Measurements from ENCODE around the gene RAPGEF1. TPM values are rescaled to one million over a fixed set of nuclear protein-coding genes. Genes with fewer than 3 reads are reported as not detected.

The RAPGEF1 gene, protein sequence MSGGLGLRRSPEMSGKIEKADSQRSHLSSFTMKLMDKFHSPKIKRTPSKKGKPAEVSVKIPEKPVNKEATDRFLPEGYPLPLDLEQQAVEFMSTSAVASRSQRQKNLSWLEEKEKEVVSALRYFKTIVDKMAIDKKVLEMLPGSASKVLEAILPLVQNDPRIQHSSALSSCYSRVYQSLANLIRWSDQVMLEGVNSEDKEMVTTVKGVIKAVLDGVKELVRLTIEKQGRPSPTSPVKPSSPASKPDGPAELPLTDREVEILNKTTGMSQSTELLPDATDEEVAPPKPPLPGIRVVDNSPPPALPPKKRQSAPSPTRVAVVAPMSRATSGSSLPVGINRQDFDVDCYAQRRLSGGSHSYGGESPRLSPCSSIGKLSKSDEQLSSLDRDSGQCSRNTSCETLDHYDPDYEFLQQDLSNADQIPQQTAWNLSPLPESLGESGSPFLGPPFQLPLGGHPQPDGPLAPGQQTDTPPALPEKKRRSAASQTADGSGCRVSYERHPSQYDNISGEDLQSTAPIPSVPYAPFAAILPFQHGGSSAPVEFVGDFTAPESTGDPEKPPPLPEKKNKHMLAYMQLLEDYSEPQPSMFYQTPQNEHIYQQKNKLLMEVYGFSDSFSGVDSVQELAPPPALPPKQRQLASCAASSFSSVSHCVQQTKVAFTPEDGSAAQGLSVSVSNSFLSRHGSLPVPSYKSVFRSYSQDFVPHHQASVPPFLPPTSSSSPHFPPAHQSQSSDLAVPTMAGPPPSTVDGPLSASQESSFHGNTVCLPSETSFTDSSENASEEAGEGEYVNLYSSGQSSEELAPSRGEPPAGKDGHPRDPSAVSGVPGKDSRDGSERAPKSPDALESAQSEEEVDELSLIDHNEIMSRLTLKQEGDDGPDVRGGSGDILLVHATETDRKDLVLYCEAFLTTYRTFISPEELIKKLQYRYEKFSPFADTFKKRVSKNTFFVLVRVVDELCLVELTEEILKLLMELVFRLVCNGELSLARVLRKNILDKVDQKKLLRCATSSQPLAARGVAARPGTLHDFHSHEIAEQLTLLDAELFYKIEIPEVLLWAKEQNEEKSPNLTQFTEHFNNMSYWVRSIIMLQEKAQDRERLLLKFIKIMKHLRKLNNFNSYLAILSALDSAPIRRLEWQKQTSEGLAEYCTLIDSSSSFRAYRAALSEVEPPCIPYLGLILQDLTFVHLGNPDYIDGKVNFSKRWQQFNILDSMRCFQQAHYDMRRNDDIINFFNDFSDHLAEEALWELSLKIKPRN (N-terminal part only)
- total RNA-seq, result 217 and 222 TPM in 2 replicates

DNA sequence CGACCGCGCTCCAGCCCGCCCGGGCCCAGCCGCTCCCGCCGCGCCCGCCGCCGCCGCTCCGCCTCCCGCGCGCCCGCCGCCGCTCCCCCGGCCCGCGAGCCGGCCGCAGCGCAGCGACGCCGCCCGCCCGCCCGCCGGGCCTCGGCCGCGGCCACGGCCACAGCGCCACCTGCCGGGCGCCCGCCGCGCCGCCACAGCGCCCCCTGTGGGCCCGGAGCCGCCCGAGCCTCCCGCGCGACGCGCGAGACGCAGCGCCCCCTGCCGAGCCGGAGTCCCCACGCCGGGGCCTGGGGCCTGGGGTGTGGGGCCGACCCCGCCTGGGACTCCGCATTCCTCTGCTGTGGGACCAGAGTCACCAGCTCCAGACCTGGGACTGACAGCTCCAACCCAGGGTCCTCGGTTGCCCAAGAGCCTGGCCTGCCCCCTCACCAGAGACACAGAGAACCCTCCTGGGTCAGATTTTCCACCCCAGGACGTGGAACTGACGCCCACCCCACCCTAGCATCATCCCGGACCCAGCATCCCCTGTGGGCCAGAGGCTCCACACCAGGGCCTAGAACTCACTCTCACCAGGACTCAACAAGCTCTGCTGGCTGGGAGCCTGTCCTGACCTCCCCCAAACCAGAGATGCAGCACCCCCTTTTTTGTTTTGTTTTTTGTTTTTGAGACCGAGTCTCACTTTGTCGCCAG, at the start of gene RAPGEF1:
Gene RAPGEF1, minus strand, starts transcription at position 118 of the 690 bp plus-strand sequence. CDS start 246 bp downstream, outside the sequence.
- intact Hi-C loops (cut with micrococcal nuclease), result loop anchor here (1.0 kb wide), 2 partner anchors 11 to 149 kb away; no protein-coding TSS in a partner anchor

DNA sequence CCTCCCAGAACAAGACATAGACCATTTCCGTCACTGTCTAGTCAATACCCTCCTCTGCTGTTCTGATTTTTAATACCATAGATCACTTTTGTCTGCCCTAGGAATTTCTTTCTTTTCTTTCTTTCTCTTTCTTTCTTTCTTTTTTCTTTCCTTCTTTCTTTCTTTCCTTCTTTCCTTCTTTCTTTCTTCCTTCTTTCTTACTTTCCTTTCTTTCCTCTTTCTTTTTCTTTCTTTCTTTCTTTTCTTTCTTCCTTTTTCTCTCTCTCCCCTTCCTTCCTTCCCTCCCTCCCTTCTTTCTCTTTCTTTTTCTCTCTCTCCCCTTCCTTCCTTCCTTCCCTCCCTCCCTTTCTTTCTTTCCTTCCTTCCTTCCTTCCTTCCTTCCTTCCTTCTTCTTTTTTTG, 49.0 kb upstream of the RAPGEF1 start:
- intact Hi-C loops (cut with micrococcal nuclease), result loop anchor here (10.0 kb wide), 1 partner anchor 1426 kb away; no protein-coding TSS in a partner anchor

GRCh38 chr9:131787838-131788237, 48.0 kb upstream of the RAPGEF1 start:
- intact Hi-C loops (cut with micrococcal nuclease), result loop anchor here (10.0 kb wide), 1 partner anchor 1427 kb away; no protein-coding TSS in a partner anchor

DNA sequence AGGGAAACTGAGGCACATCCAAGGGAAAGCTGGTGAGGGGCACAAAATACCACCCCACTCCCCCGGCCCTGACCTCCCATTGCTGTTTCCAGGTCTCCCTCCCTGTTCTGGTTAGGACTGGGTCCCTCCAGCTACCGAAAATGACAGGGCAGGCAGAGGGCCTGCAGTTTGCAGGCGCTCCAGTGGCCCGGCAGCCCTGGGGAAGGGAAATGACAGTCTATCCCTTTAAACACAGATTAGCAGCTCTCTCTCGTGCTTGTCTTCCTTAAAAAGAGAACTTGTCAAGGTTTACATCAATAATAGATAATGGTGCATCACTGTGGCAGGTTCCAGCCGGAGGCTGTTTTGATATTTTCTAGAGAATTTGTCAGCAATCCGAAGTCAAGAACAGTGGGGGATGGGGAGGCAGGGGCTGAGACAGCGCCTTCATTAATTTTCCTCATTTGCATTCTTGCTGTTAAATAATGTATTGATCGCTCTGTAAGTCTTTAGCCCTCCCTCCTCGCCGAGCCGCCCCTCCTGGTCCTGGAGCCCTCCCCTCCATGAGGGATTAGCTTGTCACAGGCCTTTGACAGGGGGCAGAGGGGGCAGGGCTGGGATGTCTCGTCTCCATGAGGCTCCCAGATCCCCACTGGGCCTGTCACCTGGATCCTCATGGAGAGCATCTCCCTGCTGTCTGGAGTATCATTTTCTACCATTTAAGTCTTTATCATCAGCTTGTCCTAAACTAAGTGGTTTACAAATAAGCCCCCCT, 45.0 kb upstream of the RAPGEF1 start:
- intact Hi-C loops (cut with micrococcal nuclease), result loop anchor here (10.0 kb wide), 1 partner anchor 1430 kb away; no protein-coding TSS in a partner anchor

DNA sequence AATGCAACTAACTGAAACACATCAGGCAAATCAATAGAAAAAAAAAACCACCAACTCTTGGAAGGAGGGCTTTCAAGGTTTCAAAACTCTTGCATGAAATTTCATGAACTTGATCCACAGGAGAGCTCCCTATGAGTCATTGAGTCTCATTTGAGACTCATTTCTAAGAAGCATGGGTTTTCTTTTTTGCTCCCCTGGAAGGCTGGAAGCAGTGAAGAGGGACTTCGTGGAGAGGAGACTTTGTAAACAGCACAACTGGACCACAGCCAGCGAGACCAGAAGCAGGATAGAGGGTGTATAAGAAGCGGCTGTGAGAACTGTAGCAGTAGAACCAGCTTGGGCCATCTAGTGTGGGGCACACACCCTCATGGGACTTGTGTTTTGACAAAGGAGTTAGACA, 41.2 kb upstream of the RAPGEF1 start:
- intact Hi-C loops (cut with micrococcal nuclease), result loop anchor here (10.0 kb wide), 1 partner anchor 1434 kb away; no protein-coding TSS in a partner anchor

GRCh38 chr9:131776473-131776872, 36.6 kb upstream of the RAPGEF1 start:
- intact Hi-C loops (cut with micrococcal nuclease), result no loop called here

DNA sequence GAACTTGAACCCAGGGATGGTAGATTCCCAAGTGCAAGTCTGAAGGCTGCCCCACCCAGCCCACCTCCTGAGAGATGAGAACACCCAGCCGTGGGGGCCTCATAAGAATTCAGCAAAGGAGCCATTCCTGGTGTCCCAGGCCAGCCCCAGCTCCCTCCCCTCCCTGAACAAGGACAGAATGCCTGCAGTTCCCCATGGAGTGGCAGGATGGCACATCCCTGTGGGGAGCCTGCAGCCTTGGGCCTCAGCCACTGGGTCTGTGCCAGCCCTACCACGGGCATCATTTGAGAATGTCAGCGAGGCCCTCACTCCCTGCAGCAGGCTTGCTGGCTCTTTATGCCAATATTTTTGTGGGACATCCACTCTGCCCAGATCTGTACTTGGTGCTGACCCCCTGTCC, 36.2 kb upstream of the RAPGEF1 start:
- intact Hi-C loops (cut with micrococcal nuclease), result no loop called here

GRCh38 chr9:131774636-131775035, 34.8 kb upstream of the RAPGEF1 start:
- intact Hi-C loops (cut with micrococcal nuclease), result loop anchor here (1.0 kb wide), 1 partner anchor 25 kb away; no protein-coding TSS in a partner anchor

DNA sequence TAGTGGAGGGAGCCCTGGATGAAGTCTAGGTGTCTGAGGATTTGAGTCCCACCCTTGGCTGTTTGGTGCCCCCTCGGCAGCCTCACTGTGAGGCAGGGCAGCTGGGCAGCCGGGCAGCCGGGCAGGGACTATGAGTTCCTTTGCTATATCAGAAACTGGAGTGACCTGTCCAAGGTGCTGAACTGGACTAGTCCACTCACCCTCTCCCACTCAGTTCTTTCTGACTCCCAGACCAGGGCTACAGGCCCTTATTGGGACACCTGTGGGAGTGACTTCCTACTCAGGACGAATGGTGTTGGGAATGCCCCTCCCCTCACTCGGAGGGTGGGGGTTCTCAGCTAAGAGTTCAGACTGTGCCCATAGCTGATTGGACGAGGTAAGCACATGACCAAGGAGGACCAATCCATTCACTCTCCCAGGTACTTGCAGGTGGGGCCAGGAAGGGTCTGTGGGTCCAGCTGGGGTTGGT, 34.1 kb upstream of the RAPGEF1 start:
- intact Hi-C loops (cut with micrococcal nuclease), result loop anchor here (1.0 kb wide), 1 partner anchor 25 kb away; no protein-coding TSS in a partner anchor

- intact Hi-C loops (cut with micrococcal nuclease), result no loop called here
Observed at GRCh38 chr9:131772940-131773339, 33.1 kb upstream of the RAPGEF1 start.

GRCh38 chr9:131771646-131772045, 31.8 kb upstream of the RAPGEF1 start:
- intact Hi-C loops (cut with micrococcal nuclease), result no loop called here

- intact Hi-C loops (cut with micrococcal nuclease), result no loop called here
Observed at GRCh38 chr9:131769361-131769760, 29.5 kb upstream of the RAPGEF1 start.

DNA sequence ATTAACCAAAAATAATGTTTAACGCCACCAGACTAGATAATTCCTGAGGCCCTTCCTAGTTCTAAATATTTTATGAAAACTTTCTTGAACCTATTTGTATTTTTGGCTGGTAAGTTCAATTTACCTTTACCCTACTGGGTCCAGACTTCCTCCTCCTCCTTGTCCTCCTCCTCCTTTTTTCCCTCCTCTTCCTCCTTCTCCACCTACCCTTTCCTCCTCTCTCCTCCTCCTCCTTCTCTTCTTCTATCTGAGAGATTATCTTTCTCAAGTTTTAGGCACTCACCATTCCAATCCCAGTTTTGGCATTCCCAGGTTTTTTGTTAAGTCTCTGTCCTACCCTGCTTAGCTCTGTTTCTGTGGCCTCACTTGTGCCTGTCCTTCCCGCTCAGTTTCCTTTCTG, 24.7 kb upstream of the RAPGEF1 start:
- intact Hi-C loops (cut with micrococcal nuclease), result no loop called here

DNA sequence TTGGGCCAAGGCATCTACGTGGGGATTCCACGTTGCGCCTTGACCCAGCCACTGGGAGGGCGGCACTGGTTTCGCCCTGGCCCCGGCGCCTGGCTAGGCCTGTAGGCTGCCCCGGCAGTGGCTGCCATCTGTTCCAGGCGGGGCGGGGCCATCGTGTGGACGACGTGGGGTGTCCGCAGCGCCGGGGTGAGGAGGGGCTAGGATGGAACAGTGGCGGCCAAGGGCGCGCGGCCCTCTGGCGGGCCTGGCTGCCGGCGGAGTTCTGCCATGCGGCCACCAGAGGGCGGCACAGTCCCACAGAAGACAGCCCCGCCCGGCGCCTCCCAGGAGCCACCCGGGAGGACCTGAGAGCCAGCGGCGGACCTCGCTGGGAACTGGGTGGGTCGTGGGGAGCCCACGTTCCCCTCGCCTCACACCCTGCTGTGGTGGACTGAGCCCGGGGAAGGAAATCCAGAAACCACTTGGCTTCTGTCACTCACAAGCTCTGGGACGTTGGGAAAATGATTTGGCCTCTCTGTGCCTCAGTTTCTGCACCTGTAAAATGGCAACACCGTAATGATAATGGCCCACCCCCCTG, 22.6 kb upstream of the RAPGEF1 start:
- intact Hi-C loops (cut with micrococcal nuclease), result loop anchor here (1.0 kb wide), 5 partner anchors 192 to 506 kb away; no protein-coding TSS in a partner anchor

- intact Hi-C loops (cut with micrococcal nuclease), result loop anchor here (2.0 to 10.0 kb wide), 2 partner anchors 316 to 410 kb away; partner anchors contain the start of gene MED27
Observed at GRCh38 chr9:131759017-131759647, 19.3 kb upstream of the RAPGEF1 start.

- intact Hi-C loops (cut with micrococcal nuclease), result loop anchor here (10.0 kb wide), 1 partner anchor 317 kb away; the partner anchor contains the start of gene MED27
Observed at GRCh38 chr9:131757549-131757948, 17.7 kb upstream of the RAPGEF1 start.

- intact Hi-C loops (cut with micrococcal nuclease), result loop anchor here (1.0 to 10.0 kb wide), 3 partner anchors 319 to 497 kb away; partner anchors contain the start of gene MED27
Observed at GRCh38 chr9:131755541-131756198, 15.8 kb upstream of the RAPGEF1 start.

DNA sequence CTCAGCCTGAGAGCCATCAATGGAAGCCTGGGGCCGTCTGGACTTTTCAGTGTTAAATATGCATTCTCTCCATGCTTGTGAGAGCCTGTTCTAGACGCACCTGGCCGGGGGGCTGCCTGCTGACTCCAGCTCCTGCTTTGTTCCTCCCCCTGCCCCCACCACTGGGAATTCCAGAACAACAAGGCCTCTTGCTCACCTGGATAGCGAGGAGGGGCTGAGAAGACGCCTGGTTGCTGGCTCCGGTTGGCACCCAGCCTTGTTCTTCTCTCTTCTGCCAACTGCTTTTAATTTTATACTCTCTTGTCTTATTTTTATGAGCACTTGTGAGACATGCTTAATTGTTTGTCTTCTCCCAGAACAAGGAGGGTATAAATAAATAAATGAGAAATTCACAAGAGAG, 15.0 kb upstream of the RAPGEF1 start:
- intact Hi-C loops (cut with micrococcal nuclease), result loop anchor here (1.0 to 10.0 kb wide), 3 partner anchors 320 to 497 kb away; partner anchors contain the start of gene MED27
